H9 (cell line): Measurements from ENCODE around the gene H6PD. TPM values are rescaled to one million over a fixed set of nuclear protein-coding genes. Genes with fewer than 3 reads are reported as not detected.
A peak's percentile ranks its signal among the peaks of the same experiment; 100 is the strongest.

ENCODE experiments used
- DNase-seq: peaks from one replicate; pipeline ENCODE4 v3.0.0-alpha.2; 2017
- H2AFZ ChIP-seq: one replicate; pipeline ENCODE4 v1.6.1; 2013; ENCODE audit warnings: mild to moderate bottlenecking, low read length, control low read depth, moderate library complexity
- H2AK5ac ChIP-seq: 2 replicates; pipeline ENCODE4 v1.6.1; 2013; ENCODE audit warnings: low read length, control low read depth, mixed read lengths; ENCODE audit not compliant: insufficient read length
- H2BK120ac ChIP-seq: one replicate; pipeline ENCODE4 v1.6.1; 2013; ENCODE audit warnings: low read depth, mild to moderate bottlenecking, low read length, control low read depth, inconsistent platforms; ENCODE audit not compliant: poor library complexity, severe bottlenecking
- H2BK12ac ChIP-seq: 2 replicates; pipeline ENCODE4 v1.6.1; 2013; ENCODE audit warnings: low read length, control low read depth, mixed read lengths, low read depth; ENCODE audit not compliant: insufficient read length
- H2BK15ac ChIP-seq: 2 replicates; pipeline ENCODE4 v1.6.1; 2013; ENCODE audit warnings: low read depth, low read length, control low read depth
- H2BK20ac ChIP-seq: one replicate; pipeline ENCODE4 v1.6.1; 2013; ENCODE audit warnings: low read depth, mild to moderate bottlenecking, low read length, control low read depth, inconsistent platforms; ENCODE audit not compliant: poor library complexity, severe bottlenecking
- H2BK5ac ChIP-seq: 2 replicates; pipeline ENCODE4 v1.6.1; 2013; ENCODE audit warnings: low read length, control low read depth, mixed read lengths; ENCODE audit not compliant: insufficient read length
- H3K14ac ChIP-seq: 2 replicates; pipeline ENCODE4 v1.6.1; 2013; ENCODE audit warnings: low read length, control low read depth; ENCODE audit not compliant: insufficient read depth
- H3K18ac ChIP-seq: 2 replicates; pipeline ENCODE4 v1.6.1; 2013; ENCODE audit warnings: low read depth, mild to moderate bottlenecking, mixed read lengths, low read length, control low read depth; ENCODE audit not compliant: insufficient read length
- H3K23ac ChIP-seq: 2 replicates; pipeline ENCODE4 v1.6.1; 2013; ENCODE audit warnings: low read length, control low read depth, mixed read lengths, low read depth; ENCODE audit not compliant: insufficient read length
- H3K23me2 ChIP-seq: 2 replicates; pipeline ENCODE4 v1.6.1; 2013; ENCODE audit warnings: low read depth, mild to moderate bottlenecking, mixed read lengths, low read length, control low read depth; ENCODE audit not compliant: insufficient read length, poor library complexity, severe bottlenecking
- H3K27ac ChIP-seq: 2 replicates; pipeline ENCODE4 v1.5.1; 2013; ENCODE audit warnings: low read length, control low read depth, mixed read lengths, low read depth; ENCODE audit not compliant: insufficient read length
- H3K27me3 ChIP-seq: 2 replicates; pipeline ENCODE4 v1.6.1; 2013; ENCODE audit warnings: low read length, control low read depth, inconsistent platforms; ENCODE audit not compliant: insufficient read depth
- H3K4ac ChIP-seq: 2 replicates; pipeline ENCODE4 v1.6.1; 2013; ENCODE audit warnings: low read depth, mild to moderate bottlenecking, control low read depth, inconsistent platforms, low read length, moderate library complexity
- H3K4me1 ChIP-seq: 2 replicates; pipeline ENCODE4 v1.6.1; 2013; ENCODE audit warnings: low read length, control low read depth, inconsistent platforms; ENCODE audit not compliant: insufficient read depth
- H3K4me2 ChIP-seq: 2 replicates; pipeline ENCODE4 v1.6.1; 2013; ENCODE audit warnings: low read length, control low read depth, mixed read lengths; ENCODE audit not compliant: insufficient read length, insufficient read depth
- H3K56ac ChIP-seq: 2 replicates; pipeline ENCODE4 v1.6.1; 2013; ENCODE audit warnings: low read depth, mild to moderate bottlenecking, mixed read lengths, low read length, control low read depth; ENCODE audit not compliant: insufficient read length
- H3K79me1 ChIP-seq: 2 replicates; pipeline ENCODE4 v1.6.1; 2013; ENCODE audit warnings: low read depth, mild to moderate bottlenecking, moderate library complexity, low read length, control low read depth, inconsistent platforms; ENCODE audit not compliant: insufficient read depth, poor library complexity, severe bottlenecking
- H3K79me2 ChIP-seq: 2 replicates; pipeline ENCODE4 v1.6.1; 2013; ENCODE audit warnings: low read length, control low read depth, inconsistent platforms; ENCODE audit not compliant: insufficient read depth
- H3K9ac ChIP-seq: 2 replicates; pipeline ENCODE4 v1.6.1; 2013; ENCODE audit warnings: low read length, control low read depth, mixed read lengths; ENCODE audit not compliant: insufficient read length; ENCODE audit errors: extremely low read depth
- H3K9me3 ChIP-seq: one replicate; pipeline ENCODE4 v1.6.1; 2013; ENCODE audit warnings: low read depth, low read length, inconsistent platforms; ENCODE audit not compliant: control insufficient read depth
- H3T11ph ChIP-seq: one replicate; pipeline ENCODE4 v1.6.1; 2013; ENCODE audit warnings: mild to moderate bottlenecking, low read length, control low read depth, inconsistent platforms
- H4K20me1 ChIP-seq: one replicate; pipeline ENCODE4 v1.6.1; 2013; ENCODE audit not compliant: control insufficient read depth, insufficient read length, insufficient read depth
- H4K5ac ChIP-seq: 2 replicates; pipeline ENCODE4 v1.6.1; 2013; ENCODE audit warnings: low read depth, mild to moderate bottlenecking, mixed read lengths, low read length, control low read depth; ENCODE audit not compliant: insufficient read length
- H4K8ac ChIP-seq: replicated peaks from 2 replicates; pipeline ENCODE4 v1.6.1; 2013; ENCODE audit warnings: low read length, control low read depth, mixed read lengths, low read depth; ENCODE audit not compliant: insufficient read length
- H4K91ac ChIP-seq: 2 replicates; pipeline ENCODE4 v1.6.1; 2013; ENCODE audit warnings: low read depth, mild to moderate bottlenecking, moderate library complexity, mixed read lengths, low read length, control low read depth; ENCODE audit not compliant: insufficient read length
- H3K27ac Mint-ChIP-seq, 3 experiments: 2 replicates in 2 of 3; 3 replicates in 1 of 3; pipeline ENCODE4 v1.8.0; 2020 to 2021; ENCODE audit warnings: mixed read lengths in 3 of 3, mild to moderate bottlenecking in 1 of 3, moderate library complexity in 1 of 3
- H3K27me3 Mint-ChIP-seq: 2 replicates; pipeline ENCODE4 v1.8.0; 2021; ENCODE audit warnings: low read depth, mild to moderate bottlenecking, moderate library complexity, mixed read lengths
- H3K36me3 Mint-ChIP-seq, 3 experiments: 2 replicates in 2 of 3; 3 replicates in 1 of 3; pipeline ENCODE4 v1.8.0; 2020 to 2021; ENCODE audit warnings: low read depth in 3 of 3, mixed read lengths in 3 of 3; ENCODE audit not compliant: insufficient read depth in 1 of 3
- H3K4me1 Mint-ChIP-seq, 2 experiments: 2 replicates each; pipeline ENCODE4 v1.8.0; 2020; ENCODE audit warnings: mixed read lengths in 2 of 2
- H3K4me3 Mint-ChIP-seq, 2 experiments: 2 replicates in 1 of 2; 3 replicates in 1 of 2; pipeline ENCODE4 v1.8.0; 2020 to 2021; ENCODE audit warnings: mild to moderate bottlenecking in 2 of 2, mixed read lengths in 2 of 2, moderate library complexity in 1 of 2
- H3K9me3 Mint-ChIP-seq, 2 experiments: 2 replicates in 1 of 2; 3 replicates in 1 of 2; pipeline ENCODE4 v1.8.0; 2020; ENCODE audit warnings: mild to moderate bottlenecking in 2 of 2, mixed read lengths in 2 of 2, moderate library complexity in 1 of 2
- WGBS: extraction: QIAGEN DNeasy Blood & Tissue Kit; methylation state at CpG from one replicate; pipeline ENCODE4 v1.1.7; 2013; ENCODE audit warnings: missing lambda C conversion rate, low lambda C conversion rate, mixed read lengths; ENCODE audit not compliant: insufficient read length; ENCODE audit errors: extremely low coverage; 5-methylcytosine and 5-hydroxymethylcytosine counted together
- total RNA-seq: library from RNA; stranded (reverse); gene quantifications from 2 replicates; pipeline ENCODE4 v1.2.1, GENCODE V29; 2021
- TF ChIP-seq, protein P1 (sequence below): fragments of 200-600 bp; sonication (generic); conservative IDR thresholded peaks from 3 replicates; pipeline ENCODE4 v1.8.0; 2021; ENCODE audit warnings: antibody characterized with exemption, mild to moderate bottlenecking

H6PD gene
- total RNA-seq, 1 experiment from 2014 or later, result 7.9 TPM

DNA sequence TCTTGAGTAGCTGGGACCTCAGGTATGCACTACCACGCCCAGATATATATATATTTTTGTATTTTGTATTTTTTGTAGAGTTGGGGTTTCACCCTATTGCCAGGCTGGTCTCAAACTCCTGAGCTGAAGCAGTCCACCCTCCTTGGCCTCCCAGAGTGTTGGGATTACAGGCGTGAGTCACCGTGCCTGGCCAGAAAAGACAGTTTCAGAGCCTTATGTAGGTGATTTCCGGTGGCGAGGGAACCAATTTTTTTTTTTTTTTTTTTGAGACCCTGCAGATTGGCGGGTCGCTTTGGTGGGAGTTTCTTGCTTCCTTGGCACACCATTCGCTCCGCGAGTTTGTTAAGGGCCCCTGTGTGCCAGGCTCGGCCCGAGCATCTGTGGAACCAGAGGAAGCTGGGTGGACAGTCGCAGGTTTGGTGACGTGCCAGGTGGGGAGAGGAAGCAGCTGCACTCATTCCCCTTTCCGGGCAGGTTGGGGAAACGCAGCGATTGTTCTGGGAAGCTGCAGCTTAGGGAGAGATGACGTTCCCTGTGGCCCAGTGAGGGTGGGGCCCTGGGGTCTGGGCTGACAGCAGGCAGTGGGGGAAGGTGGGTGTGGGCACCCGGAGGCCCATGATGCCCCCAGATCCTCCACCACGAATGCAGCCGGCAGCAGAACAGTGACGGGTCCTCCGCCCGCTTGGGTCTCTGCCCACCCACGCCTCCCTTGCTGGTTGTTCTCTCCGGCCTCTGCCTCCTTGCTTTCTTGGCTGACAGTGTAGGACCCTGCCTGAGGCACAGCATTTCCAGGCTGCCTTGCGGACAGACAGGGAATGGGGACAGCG, 83.2 kb downstream of the H6PD start:
- Mint-ChIP-seq H3K27me3 (no peaks in the 10 kb centered on the region; the same call in none of the 2 replicates), H3K4me1 (peaks cover 49 to 59% of the 10 kb centered on the region in 2 experiments), H3K27ac (peak overlapping the region in 1 of 3 experiments; percentile 40; a peak in 1 of 7 replicates), H3K36me3 (peaks cover 0 to 1% (median 0%) of the 10 kb centered on the region in 3 experiments; a peak in 1 of 7 replicates), H3K4me3 (no peak overlapping the region), H3K9me3 (no peaks in the 10 kb centered on the region)
- Histone ChIP-seq H2BK5ac (no peak overlapping the region), H3K23me2 (no peaks in the 10 kb centered on the region), H4K8ac (no peak overlapping the region), H3T11ph (no peak overlapping the region), H3K18ac (no peak overlapping the region), H3K14ac (peak overlapping the region; percentile 31; the same call in 1 of the 2 replicates), H3K4ac (no peak overlapping the region), H2BK15ac (no peak overlapping the region), H2BK20ac (no peak overlapping the region), H3K56ac (no peak overlapping the region), H3K27me3 (no peaks in the 10 kb centered on the region), H3K9me3 (no peaks in the 10 kb centered on the region), H4K91ac (no peak overlapping the region), H3K9ac (no peak overlapping the region), H3K79me1 (no peaks in the 10 kb centered on the region), H2BK120ac (no peak overlapping the region), H3K4me1 (peaks cover 10% of the 10 kb centered on the region; the same call in 1 of the 2 replicates), H3K23ac (no peak overlapping the region), H3K4me2 (no peak overlapping the region), H2AFZ (no peak overlapping the region), H4K5ac (no peak overlapping the region), H2AK5ac (no peak overlapping the region), H2BK12ac (no peak overlapping the region), H3K27ac (no peak overlapping the region), H3K79me2 (no peaks in the 10 kb centered on the region), H4K20me1 (no peaks in the 10 kb centered on the region)
- TF ChIP-seq, protein P1, sequence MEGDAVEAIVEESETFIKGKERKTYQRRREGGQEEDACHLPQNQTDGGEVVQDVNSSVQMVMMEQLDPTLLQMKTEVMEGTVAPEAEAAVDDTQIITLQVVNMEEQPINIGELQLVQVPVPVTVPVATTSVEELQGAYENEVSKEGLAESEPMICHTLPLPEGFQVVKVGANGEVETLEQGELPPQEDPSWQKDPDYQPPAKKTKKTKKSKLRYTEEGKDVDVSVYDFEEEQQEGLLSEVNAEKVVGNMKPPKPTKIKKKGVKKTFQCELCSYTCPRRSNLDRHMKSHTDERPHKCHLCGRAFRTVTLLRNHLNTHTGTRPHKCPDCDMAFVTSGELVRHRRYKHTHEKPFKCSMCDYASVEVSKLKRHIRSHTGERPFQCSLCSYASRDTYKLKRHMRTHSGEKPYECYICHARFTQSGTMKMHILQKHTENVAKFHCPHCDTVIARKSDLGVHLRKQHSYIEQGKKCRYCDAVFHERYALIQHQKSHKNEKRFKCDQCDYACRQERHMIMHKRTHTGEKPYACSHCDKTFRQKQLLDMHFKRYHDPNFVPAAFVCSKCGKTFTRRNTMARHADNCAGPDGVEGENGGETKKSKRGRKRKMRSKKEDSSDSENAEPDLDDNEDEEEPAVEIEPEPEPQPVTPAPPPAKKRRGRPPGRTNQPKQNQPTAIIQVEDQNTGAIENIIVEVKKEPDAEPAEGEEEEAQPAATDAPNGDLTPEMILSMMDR, result no peak
- no CpG with 5 or more reads among the region's 28 CpGs for WGBS
- no peak for DNase-seq
